ENCODE measurements around the gene CEP68.

GRCh38 chr2:65101071-65101470 lies 44.9 kb downstream of the CEP68 start:
- TF ChIP-seq CTCF (IDR thresholded peaks at IDR 0.05; ENCODE audit: insufficient read depth, low read length, poor library complexity, severe bottlenecking) = no peak
- TF ChIP-seq EZH2phosphoT487 (conservative IDR thresholded peaks at IDR 0.05; ENCODE audit: low read length) = no peak

All from SU-DHL-6 (cell line).